HS-5 (cell line): ENCODE results near the gene EXOC6.
"Not testable (repeated sequence)": the region's sequence is repeated elsewhere in the genome, so short reads cannot be mapped to it uniquely, and the experiment has no call there.

Experiments
- DNase-seq: peaks from one replicate; pipeline ENCODE4 v3.0.0-alpha.2; 2012; ENCODE audit warnings: low read depth

EXOC6 gene

GRCh38 chr10:92880917-92881316 lies 32.6 kb downstream of the EXOC6 start:
- DNase-seq = no peak

- DNase-seq = no peak
Observed at GRCh38 chr10:92886334-92886961, 38.1 kb downstream of the EXOC6 start.

- no peak for DNase-seq
Observed at GRCh38 chr10:92890471-92890870, 42.2 kb downstream of the EXOC6 start.

- DNase-seq = peak; percentile 85
Observed at GRCh38 chr10:92891885-92892690, 43.8 kb downstream of the EXOC6 start.

- DNase-seq = no peak
Observed at GRCh38 chr10:92892691-92893054, 44.4 kb downstream of the EXOC6 start.

GRCh38 chr10:92894081-92894655 lies 45.8 kb downstream of the EXOC6 start:
- no peak for DNase-seq

GRCh38 chr10:92897916-92898315 lies 49.6 kb downstream of the EXOC6 start:
- no peak for DNase-seq

GRCh38 chr10:92901819-92902251 lies 53.5 kb downstream of the EXOC6 start:
- DNase-seq = no peak

GRCh38 chr10:92903633-92904032 lies 55.3 kb downstream of the EXOC6 start:
- DNase-seq = no peak

GRCh38 chr10:92907280-92907679 lies 59.0 kb downstream of the EXOC6 start:
- no peak for DNase-seq

GRCh38 chr10:92912631-92913030 lies 64.3 kb downstream of the EXOC6 start:
- not testable (repeated sequence) for DNase-seq

- no peak for DNase-seq
Observed at GRCh38 chr10:92913973-92914372, 65.7 kb downstream of the EXOC6 start.

GRCh38 chr10:92914478-92915325 lies 66.4 kb downstream of the EXOC6 start:
- DNase-seq = no peak

- DNase-seq = no peak
Observed at GRCh38 chr10:92915892-92916291, 67.6 kb downstream of the EXOC6 start.

- DNase-seq = no peak
Observed at GRCh38 chr10:92916433-92916832, 68.1 kb downstream of the EXOC6 start.

GRCh38 chr10:92918603-92919002 lies 70.3 kb downstream of the EXOC6 start:
- no peak for DNase-seq

GRCh38 chr10:92920866-92921265 lies 72.5 kb downstream of the EXOC6 start:
- no peak for DNase-seq

- DNase-seq = no peak
Observed at GRCh38 chr10:92923416-92923815, 75.1 kb downstream of the EXOC6 start.

- DNase-seq = no peak
Observed at GRCh38 chr10:92929896-92930295, 81.6 kb downstream of the EXOC6 start.

GRCh38 chr10:92931597-92931996 lies 83.3 kb downstream of the EXOC6 start:
- no peak for DNase-seq

- DNase-seq = no peak
Observed at GRCh38 chr10:92937876-92938275, 89.6 kb downstream of the EXOC6 start.

- DNase-seq = no peak
Observed at GRCh38 chr10:92938841-92939240, 90.5 kb downstream of the EXOC6 start.
